GM12801 (cell line): Measurements from ENCODE around the gene MICAL1.

ENCODE experiments used
- CTCF ChIP-seq: IDR thresholded peaks from one replicate; pipeline ENCODE4 v1.5.1; 2011; ENCODE audit warnings: control low read depth; ENCODE audit not compliant: insufficient read length; ENCODE audit errors: extremely low read depth

The MICAL1 gene

GRCh38 chr6:109455437-109456110 lies at the start of gene MICAL1:
TSS of gene MICAL1 (minus strand) at chr6:109455772. CDS start at chr6:109454196, 1,576 bp downstream.
- no peak for TF ChIP-seq CTCF

- no peak for TF ChIP-seq CTCF
Measured at GRCh38 chr6:109503327-109504224, 48.0 kb upstream of the MICAL1 start.

- TF ChIP-seq CTCF, result no peak
Measured at GRCh38 chr6:109498936-109499335, 43.4 kb upstream of the MICAL1 start.

- TF ChIP-seq CTCF, result no peak
Measured at GRCh38 chr6:109498052-109498451, 42.5 kb upstream of the MICAL1 start.

- no peak for TF ChIP-seq CTCF
Measured at GRCh38 chr6:109496036-109496772, 40.6 kb upstream of the MICAL1 start.

GRCh38 chr6:109493865-109494264 lies 38.3 kb upstream of the MICAL1 start:
- TF ChIP-seq CTCF, result no peak
